GM19324 (cell line): ENCODE data around the gene ERGIC1.

Experiments used
- ATAC-seq: cut with Tn5 transposase; IDR thresholded peaks from one replicate; pipeline ENCODE4 v1.9.1; 2021; ENCODE audit warnings: mild to moderate bottlenecking, moderate library complexity; ENCODE audit not compliant: unreplicated experiment, low FRiP score

ERGIC1 gene

GRCh38 chr5:172911976-172912375 lies 77.9 kb downstream of the ERGIC1 start:
- ATAC-seq = no peak

- no peak for ATAC-seq
Measured at GRCh38 chr5:172913117-172913850, 79.2 kb downstream of the ERGIC1 start.

GRCh38 chr5:172915514-172915913 lies 81.5 kb downstream of the ERGIC1 start:
- ATAC-seq = no peak

GRCh38 chr5:172918421-172919371 lies 84.6 kb downstream of the ERGIC1 start:
- ATAC-seq = no peak

- ATAC-seq = no peak
Measured at GRCh38 chr5:172919525-172920446, 85.7 kb downstream of the ERGIC1 start.

GRCh38 chr5:172920447-172920849 lies 86.4 kb downstream of the ERGIC1 start:
- no peak for ATAC-seq

GRCh38 chr5:172920995-172921394 lies 86.9 kb downstream of the ERGIC1 start:
- ATAC-seq = no peak

- no peak for ATAC-seq
Measured at GRCh38 chr5:172921906-172922305, 87.9 kb downstream of the ERGIC1 start.

- ATAC-seq = no peak
Measured at GRCh38 chr5:172923539-172923938, 89.5 kb downstream of the ERGIC1 start.

GRCh38 chr5:172925336-172925948 lies 91.4 kb downstream of the ERGIC1 start:
- ATAC-seq = no peak

- ATAC-seq = no peak
Measured at GRCh38 chr5:172926008-172926523, 92.0 kb downstream of the ERGIC1 start.

GRCh38 chr5:172926796-172927195 lies 92.7 kb downstream of the ERGIC1 start:
- ATAC-seq = no peak

GRCh38 chr5:172929371-172929838 lies 95.4 kb downstream of the ERGIC1 start:
- no peak for ATAC-seq

GRCh38 chr5:172931001-172931536 lies 97.0 kb downstream of the ERGIC1 start:
- no peak for ATAC-seq

- ATAC-seq = peak; percentile 62
Measured at GRCh38 chr5:172932313-172933017, 98.4 kb downstream of the ERGIC1 start.

- no peak for ATAC-seq
Measured at GRCh38 chr5:172933238-172933637, 99.2 kb downstream of the ERGIC1 start.

- no peak for ATAC-seq
Measured at GRCh38 chr5:172935096-172935495, 101.0 kb downstream of the ERGIC1 start.

- ATAC-seq = no peak
Measured at GRCh38 chr5:172936401-172936800, 102.3 kb downstream of the ERGIC1 start.

GRCh38 chr5:172939071-172939470 lies 105.0 kb downstream of the ERGIC1 start:
- ATAC-seq = no peak
